IMR-90 (cell line): ENCODE results near the gene CEP41. TPM values are rescaled to one million over a fixed set of nuclear protein-coding genes. Genes with fewer than 3 reads are reported as not detected.

ENCODE experiments used
- ATAC-seq: fragments of 200-7000 bp; cut with Tn5 transposase; 2 replicates; pipeline ENCODE4 v1.9.1; 2020; ENCODE audit warnings: low read depth, mild to moderate bottlenecking, moderate library complexity
- BruUV-seq: library from RNA; stranded (reverse); fragments of 400-500 nt; replicated peaks from 2 replicates; lab custom pipeline; 2021; lab: Mats Ljungman, UMichigan
- CTCF ChIA-PET: fragments of 300-600 bp; formaldehyde crosslinking; extraction: SDS; loops from one replicate; lab custom pipeline; 2021; ENCODE audit warnings: antibody characterized with exemption; lab: Yijun Ruan, JAX
- POLR2A ChIA-PET: fragments of 300-600 bp; sonication (Branson Sonifier 250); formaldehyde crosslinking; loops from one replicate; lab custom pipeline; 2022; ENCODE audit warnings: antibody characterized with exemption; ENCODE audit not compliant: unreplicated experiment; lab: Charles Lee
- DNase-seq: peaks from one replicate; pipeline ENCODE4 v3.0.0; 2013
- H2AFZ ChIP-seq: replicated peaks from 2 replicates; pipeline ENCODE3; 2013; ENCODE audit warnings: low read length, mild to moderate bottlenecking; ENCODE audit not compliant: poor library complexity
- H2AK5ac ChIP-seq: 2 replicates; pipeline ENCODE4 v1.6.1; 2013; ENCODE audit warnings: low read depth, low read length, inconsistent platforms
- H2AK9ac ChIP-seq: replicated peaks from 2 replicates; pipeline ENCODE3; 2013; ENCODE audit warnings: mild to moderate bottlenecking, low read depth, low read length, moderate library complexity; ENCODE audit not compliant: poor library complexity
- H2BK120ac ChIP-seq: 2 replicates; pipeline ENCODE4 v1.6.1; 2013; ENCODE audit warnings: low read depth, low read length, inconsistent platforms
- H2BK15ac ChIP-seq: 3 replicates; pipeline ENCODE4 v1.6.1; 2013; ENCODE audit warnings: low read depth, low read length, inconsistent platforms
- H2BK20ac ChIP-seq: 2 replicates; pipeline ENCODE4 v1.6.1; 2013; ENCODE audit warnings: low read depth, mild to moderate bottlenecking, inconsistent platforms, low read length, moderate library complexity
- H2BK5ac ChIP-seq: 2 replicates; pipeline ENCODE4 v1.6.1; 2013; ENCODE audit warnings: mild to moderate bottlenecking, low read depth, low read length, inconsistent platforms; ENCODE audit not compliant: poor library complexity, severe bottlenecking
- H3K14ac ChIP-seq: replicated peaks from 2 replicates; pipeline ENCODE4 v1.6.1; 2013; ENCODE audit warnings: low read depth, low read length, inconsistent platforms
- H3K18ac ChIP-seq: 2 replicates; pipeline ENCODE4 v1.6.1; 2013; ENCODE audit warnings: low read depth, low read length, control low read depth
- H3K23ac ChIP-seq: 2 replicates; pipeline ENCODE4 v1.6.1; 2013; ENCODE audit warnings: low read depth, low read length, inconsistent platforms
- H3K27ac ChIP-seq: 2 replicates; pipeline ENCODE4 v1.5.1; 2013; ENCODE audit warnings: mild to moderate bottlenecking, control low read depth, low read length; ENCODE audit not compliant: insufficient read depth
- H3K27me3 ChIP-seq: 2 replicates; pipeline ENCODE4 v1.6.1; 2013; ENCODE audit warnings: low read length; ENCODE audit not compliant: control insufficient read depth, insufficient read depth
- H3K36me3 ChIP-seq: 2 replicates; pipeline ENCODE4 v1.6.1; 2013; ENCODE audit warnings: low read length, mixed read lengths; ENCODE audit not compliant: control insufficient read depth, insufficient read depth
- H3K4ac ChIP-seq: 2 replicates; pipeline ENCODE4 v1.6.1; 2013; ENCODE audit warnings: low read depth, low read length, inconsistent platforms
- H3K4me1 ChIP-seq: 2 replicates; pipeline ENCODE4 v1.6.1; 2013; ENCODE audit warnings: low read length, mixed read lengths; ENCODE audit not compliant: control insufficient read depth, insufficient read depth
- H3K4me2 ChIP-seq: 2 replicates; pipeline ENCODE4 v1.6.1; 2013; ENCODE audit warnings: low read depth, mild to moderate bottlenecking, control low read depth, low read length, moderate library complexity
- H3K4me3 ChIP-seq: 2 replicates; pipeline ENCODE4 v1.5.1; 2013; ENCODE audit warnings: low read depth, mild to moderate bottlenecking, control low read depth, low read length, moderate library complexity; ENCODE audit not compliant: insufficient read depth
- H3K56ac ChIP-seq: 2 replicates; pipeline ENCODE4 v1.6.1; 2013; ENCODE audit warnings: low read length, inconsistent platforms; ENCODE audit not compliant: insufficient read depth; ENCODE audit errors: extremely low read depth
- H3K79me1 ChIP-seq, 2 experiments: 2 replicates each; pipeline ENCODE4 v1.6.1; 2013; ENCODE audit warnings: low read length in 2 of 2, inconsistent platforms in 1 of 2, low read depth in 1 of 2
- H3K9ac ChIP-seq: 2 replicates; pipeline ENCODE4 v1.6.1; 2013; ENCODE audit warnings: low read depth, low read length, control low read depth
- H3K9me1 ChIP-seq: 2 replicates; pipeline ENCODE4 v1.6.1; 2013; ENCODE audit warnings: low read length, inconsistent platforms; ENCODE audit not compliant: insufficient read depth
- H3K9me3 ChIP-seq: 2 replicates; pipeline ENCODE4 v1.6.1; 2013; ENCODE audit warnings: low read length; ENCODE audit not compliant: control insufficient read depth, insufficient read depth
- H4K20me1 ChIP-seq: 2 replicates; pipeline ENCODE4 v1.6.1; 2013; ENCODE audit warnings: low read length, inconsistent platforms; ENCODE audit not compliant: insufficient read depth
- H4K5ac ChIP-seq: 2 replicates; pipeline ENCODE4 v1.6.1; 2013; ENCODE audit warnings: mild to moderate bottlenecking, low read depth, low read length, control low read depth
- H4K8ac ChIP-seq, 2 experiments: 2 replicates each; pipeline ENCODE4 v1.6.1; 2013; ENCODE audit warnings: low read depth in 2 of 2, low read length in 2 of 2, control low read depth in 1 of 2, inconsistent platforms in 1 of 2
- H4K91ac ChIP-seq: 2 replicates; pipeline ENCODE4 v1.6.1; 2013; ENCODE audit warnings: low read depth, low read length, inconsistent platforms; ENCODE audit not compliant: insufficient read depth
- BHLHE40 ChIP-seq: fragments of 150-350 bp; IDR thresholded peaks from 2 replicates; pipeline ENCODE4 v1.6.1; 2016; ENCODE audit warnings: mild to moderate bottlenecking, low read depth, low read length
- CHD1 ChIP-seq: IDR thresholded peaks from 2 replicates; pipeline ENCODE4 v1.6.1; 2012; ENCODE audit warnings: low read depth, low read length, improper control_type of control experiment
- CTCF ChIP-seq: conservative IDR thresholded peaks from 2 replicates; pipeline ENCODE4 v1.5.1; 2012; ENCODE audit warnings: mild to moderate bottlenecking, low read depth, low read length, improper control_type of control experiment
- MAFK ChIP-seq: IDR thresholded peaks from 2 replicates; pipeline ENCODE4 v1.6.1; 2012; ENCODE audit warnings: low read depth, low read length, improper control_type of control experiment
- MAZ ChIP-seq: IDR thresholded peaks from 2 replicates; pipeline ENCODE4 v1.6.1; 2012; ENCODE audit warnings: low read depth, mild to moderate bottlenecking, low read length, improper control_type of control experiment, moderate library complexity, borderline replicate concordance
- MXI1 ChIP-seq: IDR thresholded peaks from 2 replicates; pipeline ENCODE4 v1.6.1; 2012; ENCODE audit warnings: low read depth, mild to moderate bottlenecking, low read length, moderate library complexity, borderline replicate concordance
- NFE2L2 ChIP-seq: fragments of 150-350 bp; IDR thresholded peaks from 2 replicates; pipeline ENCODE4 v1.6.1; 2016; ENCODE audit warnings: low read depth, mild to moderate bottlenecking, low read length
- POLR2A ChIP-seq: IDR thresholded peaks from 2 replicates; pipeline ENCODE4 v1.6.1; 2012; ENCODE audit warnings: mild to moderate bottlenecking, low read depth, low read length
- RAD21 ChIP-seq: IDR thresholded peaks from 2 replicates; pipeline ENCODE4 v1.6.1; 2012; ENCODE audit warnings: low read length, improper control_type of control experiment
- RCOR1 ChIP-seq: IDR thresholded peaks from 2 replicates; pipeline ENCODE4 v1.6.1; 2012; ENCODE audit warnings: mild to moderate bottlenecking, low read length, improper control_type of control experiment; ENCODE audit not compliant: insufficient replicate concordance
- RFX5 ChIP-seq: IDR thresholded peaks from 2 replicates; pipeline ENCODE4 v1.8.0; 2012; ENCODE audit warnings: low read depth, mild to moderate bottlenecking, low read length, moderate library complexity
- SMC3 ChIP-seq: fragments of 150-350 bp; IDR thresholded peaks from 2 replicates; pipeline ENCODE4 v1.6.1; 2016; ENCODE audit warnings: low read depth, mild to moderate bottlenecking, antibody characterized with exemption, low read length, moderate library complexity
- WGBS, 2 experiments: methylation state at CpG; one replicate each; pipeline versions ENCODE4 v1.1.5 to v1.1.7; 2013; ENCODE audit warnings: missing lambda C conversion rate in 2 of 2; ENCODE audit not compliant: insufficient read length in 1 of 2; ENCODE audit errors: extremely low coverage in 2 of 2; 5-methylcytosine and 5-hydroxymethylcytosine counted together
- dilution Hi-C: fragments of 300-500 bp; cut with HindIII; formaldehyde crosslinking; loops from one replicate; pipeline ENCODE4 v1.14.3; 2018; ENCODE audit warnings: low sequenced_read_pairs; ENCODE audit not compliant: unreplicated experiment
- in situ Hi-C: fragments of 300-500 bp; cut with MboI; formaldehyde crosslinking; loops from 3 replicates; pipeline ENCODE4 v1.14.3; 2019; ENCODE audit warnings: low sequenced_read_pairs, inconsistent platforms, mixed read lengths
- intact Hi-C: fragments of 100-400 bp; cut with micrococcal nuclease; formaldehyde crosslinking; loops from 2 replicates; pipeline ENCODE4 v1.10.0; 2022
- polyA plus RNA-seq, 3 experiments: library from polyadenylated mRNA; depleted of rRNA; stranded (reverse); fragments of >200 nt; gene quantifications; 2 replicates each; pipeline ENCODE4 v1.2.3, GENCODE V29; 2012; ENCODE audit warnings: low replicate concordance in 1 of 3
- total RNA-seq: library from RNA; depleted of rRNA; stranded (reverse); fragments of >200 nt; gene quantifications from 2 replicates; pipeline ENCODE4 v1.2.3, GENCODE V29; 2012

CEP41 gene
- total and polyA plus RNA-seq, 2 of the 4 experiments (the other 2 are of a cell fraction), result 12.2 to 21.9 TPM

GRCh38 chr7:130429019-130429418 is 11.8 kb downstream of the CEP41 start:
- Histone ChIP-seq H3K4me1 (peaks cover 13% of the 10 kb centered on the region), H4K20me1 (no peaks in the 10 kb centered on the region), H4K91ac (no peak overlapping the region), H3K18ac (no peak overlapping the region; the same call in 1 of the 2 replicates), H2AFZ (no peak overlapping the region), H3K4ac (no peak overlapping the region), H4K8ac (no peak overlapping the region), H3K79me1 (peaks cover 6 to 34% of the 10 kb centered on the region in 2 experiments), H2AK9ac (no peak overlapping the region), H3K27me3 (no peaks in the 10 kb centered on the region), H3K56ac (no peak overlapping the region), H3K9me3 (no peaks in the 10 kb centered on the region), H3K9me1 (peaks cover 15% of the 10 kb centered on the region), H3K4me2 (no peak overlapping the region), H3K27ac (no peak overlapping the region), H2BK5ac (no peak overlapping the region), H4K5ac (no peak overlapping the region), H3K23ac (no peak overlapping the region), H3K36me3 (no peaks in the 10 kb centered on the region), H2AK5ac (no peak overlapping the region; the same call in 1 of the 2 replicates), H3K4me3 (no peak overlapping the region), H2BK15ac (no peak overlapping the region), H3K9ac (no peak overlapping the region), H2BK20ac (no peak overlapping the region), H2BK120ac (no peak overlapping the region), H3K14ac (no peak overlapping the region)
- WGBS, 2 experiments, result no CpG with 5 or more reads among the region's 4 CpGs
- in situ Hi-C loops (no loop called here), intact Hi-C loops (no loop called here), dilution Hi-C loops (no loop called here)
- no peak for DNase-seq
- POLR2A ChIA-PET, result interaction anchor here (0.6 kb wide), 1 partner anchor 133 kb away, joined by 3 read pairs; no protein-coding TSS in a partner anchor
- CTCF ChIA-PET, result interaction anchor here (1.1 kb wide), 1 partner anchor 124 kb away, joined by 3 read pairs; no protein-coding TSS in a partner anchor
- BruUV-seq, result no TSS peak
- ATAC-seq, result no peak
- TF ChIP-seq SMC3 (no peak), CHD1 (no peak), NFE2L2 (no peak), BHLHE40 (no peak), MXI1 (no peak), RCOR1 (no peak), RAD21 (no peak), POLR2A (no peak), MAFK (no peak), MAZ (no peak), RFX5 (no peak), CTCF (no peak)
